ENCODE results near the gene LEF1. TPM values are rescaled to one million over a fixed set of nuclear protein-coding genes. Genes with fewer than 3 reads are reported as not detected.

The LEF1 gene
- total RNA-seq, 2 donors from 2014 or later = 2.3 to 3.0 TPM

Other genes starting within 250 kb of the LEF1 start
- 10 to 100 TPM; 12.2 to 13.2 TPM for gene CYP2U1, start 237.4 kb downstream of the LEF1 start, total RNA-seq
- 10 to 100 TPM; 52.6 to 91.5 TPM for gene HADH, start 179.0 kb downstream of the LEF1 start, total RNA-seq

All from posterior vena cava (tissue), 2 donors.